Fibroblast of lung (primary cell): ENCODE results near the gene MICAL3. TPM values are rescaled to one million over a fixed set of nuclear protein-coding genes. Genes with fewer than 3 reads are reported as not detected.
A peak's percentile ranks its signal among the peaks of the same experiment; 100 is the strongest.

ENCODE experiments used
- DNase-seq, 2 donors: peaks; one replicate each; pipeline versions ENCODE4 v3.0.0 to v3.0.0-alpha.2; 2010; ENCODE audit warnings: low read depth in 2 of 2
- H2AFZ ChIP-seq: 2 replicates; pipeline ENCODE4 v1.5.1; 2012; ENCODE audit warnings: low read length, control low read depth, inconsistent platforms
- H3K27ac ChIP-seq: 2 replicates; pipeline ENCODE4 v1.5.1; 2011; ENCODE audit warnings: low read length, control low read depth; ENCODE audit not compliant: insufficient read depth
- H3K27me3 ChIP-seq: 2 replicates; pipeline ENCODE4 v1.5.1; 2011; ENCODE audit warnings: mild to moderate bottlenecking, low read length; ENCODE audit not compliant: control insufficient read depth, insufficient read depth
- H3K36me3 ChIP-seq: 2 replicates; pipeline ENCODE4 v1.5.1; 2011; ENCODE audit warnings: low read length; ENCODE audit not compliant: control insufficient read depth, insufficient read depth
- H3K4me1 ChIP-seq: 2 replicates; pipeline ENCODE4 v1.5.1; 2011; ENCODE audit warnings: low read length; ENCODE audit not compliant: control insufficient read depth, insufficient read depth; ENCODE audit errors: extremely low read depth
- H3K4me2 ChIP-seq: 2 replicates; pipeline ENCODE4 v1.5.1; 2011; ENCODE audit warnings: low read length, control low read depth; ENCODE audit not compliant: insufficient read depth; ENCODE audit errors: extremely low read depth
- H3K4me3 ChIP-seq, 4 experiments: fragments of 200-600 bp in 1 of 4; sonication (generic) in 1 of 4; replicated peaks in 1 of 4; 2 replicates each; pipeline ENCODE4 v1.5.1; 2011 to 2016; ENCODE audit warnings: low read length in 4 of 4, low read depth in 3 of 4, mild to moderate bottlenecking in 3 of 4, control low read depth in 2 of 4, inconsistent platforms in 1 of 4, mixed read lengths in 1 of 4; ENCODE audit not compliant: insufficient read depth in 1 of 4; ENCODE audit errors: control extremely low read depth in 1 of 4
- H3K79me2 ChIP-seq: 2 replicates; pipeline ENCODE4 v1.5.1; 2012; ENCODE audit warnings: mild to moderate bottlenecking, low read length, inconsistent platforms; ENCODE audit not compliant: control insufficient read depth, insufficient read depth
- H3K9ac ChIP-seq: 2 replicates; pipeline ENCODE4 v1.5.1; 2011; ENCODE audit warnings: mild to moderate bottlenecking, low read length, control low read depth; ENCODE audit not compliant: insufficient read depth
- H3K9me3 ChIP-seq: 2 replicates; pipeline ENCODE4 v1.5.1; 2012; ENCODE audit warnings: low read depth, low read length; ENCODE audit not compliant: control insufficient read depth, insufficient read depth
- H4K20me1 ChIP-seq: 2 replicates; pipeline ENCODE4 v1.5.1; 2011; ENCODE audit warnings: low read length; ENCODE audit not compliant: control insufficient read depth, insufficient read depth; ENCODE audit errors: extremely low read depth
- CTCF ChIP-seq, 2 donors: IDR thresholded peaks in 1 of 2; conservative IDR thresholded peaks in 1 of 2; 1 replicate in 1 of 2; 2 replicates in 1 of 2; pipeline ENCODE4 v1.5.1; 2011 to 2012; ENCODE audit warnings: low read length in 2 of 2, control low read depth in 1 of 2, inconsistent platforms in 1 of 2, low read depth in 1 of 2, mild to moderate bottlenecking in 1 of 2
- EZH2 ChIP-seq: IDR thresholded peaks from 2 replicates; pipeline ENCODE4 v1.5.1; 2012; ENCODE audit warnings: low read length, control low read depth, mild to moderate bottlenecking; ENCODE audit errors: missing control alignments
- polyA plus RNA-seq, 2 donors: library from polyadenylated mRNA; depleted of rRNA in 1 of 2; stranded (reverse) in 1 of 2; unstranded in 1 of 2; fragments of >200 nt; gene quantifications; 2 replicates each; pipeline ENCODE4 v1.2.1, GENCODE V29; 2011 to 2012; ENCODE audit warnings: missing spikeins in 1 of 2
- total RNA-seq: library from RNA; depleted of rRNA; stranded (reverse); fragments of >200 nt; gene quantifications from 2 replicates; pipeline ENCODE4 v1.2.1, GENCODE V29; 2014

Gene MICAL3
- total and polyA plus RNA-seq, 2 donors (not counting 1 experiment from before 2014, with no cell fraction given), result 10.8 to 22.6 TPM

- H3K79me2 ChIP-seq, result no peaks in the 10 kb centered on the region
- no peak overlapping the region for H2AFZ ChIP-seq
- no peak overlapping the region for H3K27ac ChIP-seq
- H3K4me2 ChIP-seq, result no peak overlapping the region
- peak in 1 of 2 donors; percentile 37 for DNase-seq
- TF ChIP-seq EZH2 (no peak), CTCF (conservative IDR thresholded peaks at IDR 0.05 in 1 of 2, IDR thresholded peaks at IDR 0.05 in 1 of 2; ENCODE audit: low read depth in 1 of 2, low read length in 2 of 2) (no peak)
- no peak overlapping the region for H3K9ac ChIP-seq
- H3K4me1 ChIP-seq, result peaks cover 2% of the 10 kb centered on the region
- no peaks in the 10 kb centered on the region for H3K27me3 ChIP-seq
- H3K4me3 ChIP-seq, result peak overlapping the region in 1 of 4 experiments; percentile 15
- no peaks in the 10 kb centered on the region for H3K36me3 ChIP-seq
- H4K20me1 ChIP-seq, result no peaks in the 10 kb centered on the region
- no peaks in the 10 kb centered on the region for H3K9me3 ChIP-seq
These were observed 178.6 kb downstream of the MICAL3 start for GRCh38 chr22:17845790-17846189.

DNA sequence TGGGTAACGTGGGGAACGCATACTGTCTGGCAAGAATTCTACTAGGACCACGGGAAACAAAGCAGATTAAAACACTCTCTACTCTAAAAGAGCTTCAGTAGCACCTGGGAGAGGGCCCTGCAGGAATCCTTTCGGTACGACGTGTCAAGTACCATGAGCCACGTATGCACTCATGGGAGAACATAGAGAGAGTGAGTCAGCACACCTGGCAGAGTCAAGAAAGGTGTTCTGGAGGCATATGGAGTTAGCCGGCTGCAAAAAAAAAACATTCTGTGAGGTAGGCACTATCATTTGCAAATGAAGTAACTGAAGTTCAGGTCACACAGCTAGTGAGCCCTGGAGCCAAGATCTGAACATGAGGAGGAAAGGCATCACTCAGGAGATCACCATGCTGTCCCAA is 179.0 kb downstream of the MICAL3 start:
- Histone ChIP-seq H3K9me3 (no peaks in the 10 kb centered on the region), H3K4me2 (no peak overlapping the region), H2AFZ (no peak overlapping the region), H3K9ac (no peak overlapping the region), H3K27me3 (no peaks in the 10 kb centered on the region), H3K79me2 (no peaks in the 10 kb centered on the region), H3K27ac (no peak overlapping the region), H3K4me3 (no peak overlapping the region), H4K20me1 (no peaks in the 10 kb centered on the region), H3K4me1 (peaks cover 2% of the 10 kb centered on the region), H3K36me3 (no peaks in the 10 kb centered on the region)
- no peak for DNase-seq
- TF ChIP-seq CTCF (conservative IDR thresholded peaks at IDR 0.05 in 1 of 2, IDR thresholded peaks at IDR 0.05 in 1 of 2; ENCODE audit: low read depth in 1 of 2, low read length in 2 of 2), result no peak
- TF ChIP-seq EZH2, result no peak

- Histone ChIP-seq H2AFZ (no peak overlapping the region), H3K27me3 (no peaks in the 10 kb centered on the region), H3K27ac (no peak overlapping the region), H4K20me1 (no peaks in the 10 kb centered on the region), H3K9ac (no peak overlapping the region), H3K4me3 (no peak overlapping the region), H3K79me2 (no peaks in the 10 kb centered on the region), H3K36me3 (no peaks in the 10 kb centered on the region), H3K4me2 (no peak overlapping the region), H3K9me3 (no peaks in the 10 kb centered on the region), H3K4me1 (peaks cover 2% of the 10 kb centered on the region)
- TF ChIP-seq EZH2, result no peak
- DNase-seq, result no peak
These were observed 180.2 kb downstream of the MICAL3 start for GRCh38 chr22:17844150-17844549.
